GM21717 (cell line): ENCODE results near the gene TMEM87B.
"Not testable (repeated sequence)": the region's sequence is repeated elsewhere in the genome, so short reads cannot be mapped to it uniquely, and the experiment has no call there.

Experiments
- ATAC-seq: cut with Tn5 transposase; IDR thresholded peaks from one replicate; pipeline ENCODE4 v1.9.1; 2021; ENCODE audit warnings: mild to moderate bottlenecking, moderate library complexity; ENCODE audit not compliant: unreplicated experiment

The TMEM87B gene

GRCh38 chr2:112032689-112033465 lies 22.2 kb upstream of the TMEM87B start:
- ATAC-seq, result no peak

GRCh38 chr2:112033600-112033999 lies 21.5 kb upstream of the TMEM87B start:
- ATAC-seq, result no peak

- no peak for ATAC-seq
These were observed 20.1 kb upstream of the TMEM87B start for GRCh38 chr2:112034924-112035323.

- ATAC-seq, result no peak
These were observed 19.3 kb upstream of the TMEM87B start for GRCh38 chr2:112035786-112036185.

GRCh38 chr2:112039556-112039955 lies 15.5 kb upstream of the TMEM87B start:
- ATAC-seq, result not testable (repeated sequence)

- ATAC-seq, result not testable (repeated sequence)
These were observed 15.0 kb upstream of the TMEM87B start for GRCh38 chr2:112040066-112040465.

- not testable (repeated sequence) for ATAC-seq
These were observed 13.6 kb upstream of the TMEM87B start for GRCh38 chr2:112041460-112041859.

- no peak for ATAC-seq
These were observed 9.5 kb upstream of the TMEM87B start for GRCh38 chr2:112045446-112046014.

GRCh38 chr2:112046231-112046630 lies 8.8 kb upstream of the TMEM87B start:
- ATAC-seq, result no peak

GRCh38 chr2:112047537-112048235 lies 7.4 kb upstream of the TMEM87B start:
- no peak for ATAC-seq

GRCh38 chr2:112048236-112048592 lies 6.9 kb upstream of the TMEM87B start:
- no peak for ATAC-seq

- ATAC-seq, result no peak
These were observed 6.2 kb upstream of the TMEM87B start for GRCh38 chr2:112048887-112049286.

GRCh38 chr2:112050316-112050715 lies 4.8 kb upstream of the TMEM87B start:
- ATAC-seq, result no peak

GRCh38 chr2:112053917-112054846 lies 887 bp upstream of the TMEM87B start:
- peak; percentile 57 for ATAC-seq

- peak; percentile 1 for ATAC-seq
These were observed 909 bp downstream of the TMEM87B start for GRCh38 chr2:112055730-112056625.

- no peak for ATAC-seq
These were observed 1.5 kb downstream of the TMEM87B start for GRCh38 chr2:112056626-112056987.

- no peak for ATAC-seq
These were observed 4.6 kb downstream of the TMEM87B start for GRCh38 chr2:112059671-112060070.

- ATAC-seq, result no peak
These were observed 6.2 kb downstream of the TMEM87B start for GRCh38 chr2:112061299-112061698.

GRCh38 chr2:112061840-112062239 lies 6.8 kb downstream of the TMEM87B start:
- no peak for ATAC-seq

- ATAC-seq, result no peak
These were observed 7.8 kb downstream of the TMEM87B start for GRCh38 chr2:112062894-112063293.
